ENCODE results near the gene RHOH.
A peak's percentile ranks its signal among the peaks of the same experiment; 100 is the strongest.

The RHOH gene

DNA sequence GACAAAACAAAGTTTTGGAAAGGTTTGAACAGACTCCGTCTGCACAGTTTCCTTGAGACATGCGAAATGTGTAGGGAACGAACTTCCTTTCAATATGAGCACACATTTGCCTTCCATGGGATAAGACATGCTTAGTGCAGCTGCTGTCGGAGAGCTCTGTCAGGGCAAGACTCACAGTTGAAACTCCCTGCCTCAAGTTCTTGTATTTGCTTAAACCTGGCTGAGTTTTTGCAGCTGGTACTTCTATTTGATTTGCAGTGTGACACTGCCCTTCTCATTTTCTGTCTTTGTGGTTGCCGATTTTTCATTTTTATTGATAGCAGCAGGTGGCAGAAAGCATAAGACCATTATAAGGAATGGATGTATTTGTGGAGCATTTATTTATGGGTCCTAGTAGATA is 18.2 kb upstream of the RHOH start:
- DNase-seq (ENCODE audit: low spot score) = no peak
- CTCF ChIA-PET = interaction anchor here (0.7 kb wide), 1 partner anchor 712 kb away, joined by 3 read pairs; no protein-coding TSS in a partner anchor
- TF ChIP-seq, protein P1, sequence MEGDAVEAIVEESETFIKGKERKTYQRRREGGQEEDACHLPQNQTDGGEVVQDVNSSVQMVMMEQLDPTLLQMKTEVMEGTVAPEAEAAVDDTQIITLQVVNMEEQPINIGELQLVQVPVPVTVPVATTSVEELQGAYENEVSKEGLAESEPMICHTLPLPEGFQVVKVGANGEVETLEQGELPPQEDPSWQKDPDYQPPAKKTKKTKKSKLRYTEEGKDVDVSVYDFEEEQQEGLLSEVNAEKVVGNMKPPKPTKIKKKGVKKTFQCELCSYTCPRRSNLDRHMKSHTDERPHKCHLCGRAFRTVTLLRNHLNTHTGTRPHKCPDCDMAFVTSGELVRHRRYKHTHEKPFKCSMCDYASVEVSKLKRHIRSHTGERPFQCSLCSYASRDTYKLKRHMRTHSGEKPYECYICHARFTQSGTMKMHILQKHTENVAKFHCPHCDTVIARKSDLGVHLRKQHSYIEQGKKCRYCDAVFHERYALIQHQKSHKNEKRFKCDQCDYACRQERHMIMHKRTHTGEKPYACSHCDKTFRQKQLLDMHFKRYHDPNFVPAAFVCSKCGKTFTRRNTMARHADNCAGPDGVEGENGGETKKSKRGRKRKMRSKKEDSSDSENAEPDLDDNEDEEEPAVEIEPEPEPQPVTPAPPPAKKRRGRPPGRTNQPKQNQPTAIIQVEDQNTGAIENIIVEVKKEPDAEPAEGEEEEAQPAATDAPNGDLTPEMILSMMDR (conservative IDR thresholded peaks at IDR 0.05; ENCODE audit: low read depth) = no peak
- POLR2A ChIA-PET (ENCODE audit: low non-redundant PET) = no interaction called here
- H3K27ac ChIP-seq = peak overlapping the region; percentile 88

GRCh38 chr4:40179360-40179759 is 17.5 kb upstream of the RHOH start:
- H3K27ac ChIP-seq = peak overlapping the region; percentile 88
- POLR2A ChIA-PET (ENCODE audit: low non-redundant PET) = no interaction called here
- CTCF ChIA-PET = interaction anchor here (0.7 kb wide), 1 partner anchor 713 kb away, joined by 3 read pairs; no protein-coding TSS in a partner anchor
- DNase-seq (ENCODE audit: low spot score) = no peak
- TF ChIP-seq, protein P1 (conservative IDR thresholded peaks at IDR 0.05; ENCODE audit: low read depth) = no peak

DNA sequence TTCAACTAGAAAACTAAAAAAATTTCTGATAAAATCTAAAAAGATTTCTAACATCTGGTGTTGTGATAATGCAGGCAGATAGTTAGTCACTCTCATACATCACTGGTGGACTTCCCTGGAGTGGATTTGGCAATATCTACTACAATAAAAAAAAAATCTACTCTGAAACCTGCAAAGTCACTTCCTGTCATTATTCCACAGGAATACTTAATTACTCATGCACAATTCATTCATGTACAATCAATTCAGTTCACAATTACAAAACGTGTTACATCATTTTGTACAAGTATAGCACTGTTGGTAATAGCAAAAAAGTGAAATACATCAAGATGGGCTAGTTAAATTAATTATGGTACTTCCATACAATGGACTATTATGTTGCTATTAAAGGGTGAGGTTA is 16.5 kb upstream of the RHOH start:
- CTCF ChIA-PET = no interaction called here
- POLR2A ChIA-PET (ENCODE audit: low non-redundant PET) = no interaction called here
- peak; percentile 79 for DNase-seq (ENCODE audit: low spot score)
- TF ChIP-seq, protein P1 (conservative IDR thresholded peaks at IDR 0.05; ENCODE audit: low read depth) = no peak
- peak overlapping the region; percentile 89 for H3K27ac ChIP-seq

DNA sequence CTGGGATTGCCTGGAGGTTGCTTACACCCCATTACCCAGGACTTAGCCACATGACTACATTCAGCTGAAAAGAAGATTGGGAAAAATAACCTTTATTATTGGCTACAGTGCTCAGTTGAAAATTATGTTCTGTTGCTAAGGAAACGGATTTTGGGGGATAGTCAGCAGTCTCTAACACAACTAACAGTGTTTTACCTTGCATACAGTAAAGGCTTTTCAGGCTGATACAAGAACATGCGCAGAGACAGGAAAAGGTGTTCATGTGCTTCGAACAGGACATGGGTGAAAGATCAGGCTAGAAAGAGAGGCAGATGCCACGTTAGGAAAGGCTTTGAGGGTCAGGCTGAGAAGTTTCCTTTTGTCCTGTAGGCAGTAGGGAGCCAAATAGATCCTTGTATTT is 14.8 kb upstream of the RHOH start:
- ChIA-PET POLR2A (ENCODE audit: low non-redundant PET) (no interaction called here), CTCF (interaction anchor here (0.6 kb wide), 1 partner anchor 18 kb away, joined by 3 read pairs; no protein-coding TSS in a partner anchor)
- H3K27ac ChIP-seq = peak overlapping the region; percentile 89
- TF ChIP-seq, protein P1 (conservative IDR thresholded peaks at IDR 0.05; ENCODE audit: low read depth) = no peak
- DNase-seq (ENCODE audit: low spot score) = no peak

- CTCF ChIA-PET = interaction anchor here (0.7 kb wide), 1 partner anchor 785 kb away, joined by 4 read pairs; no protein-coding TSS in a partner anchor
- POLR2A ChIA-PET (ENCODE audit: low non-redundant PET) = no interaction called here
- TF ChIP-seq, protein P1 (conservative IDR thresholded peaks at IDR 0.05; ENCODE audit: low read depth) = no peak
- no peak for DNase-seq (ENCODE audit: low spot score)
- peak overlapping the region; percentile 77 for H3K27ac ChIP-seq
Observed at GRCh38 chr4:40182954-40183353, 13.9 kb upstream of the RHOH start.

DNA sequence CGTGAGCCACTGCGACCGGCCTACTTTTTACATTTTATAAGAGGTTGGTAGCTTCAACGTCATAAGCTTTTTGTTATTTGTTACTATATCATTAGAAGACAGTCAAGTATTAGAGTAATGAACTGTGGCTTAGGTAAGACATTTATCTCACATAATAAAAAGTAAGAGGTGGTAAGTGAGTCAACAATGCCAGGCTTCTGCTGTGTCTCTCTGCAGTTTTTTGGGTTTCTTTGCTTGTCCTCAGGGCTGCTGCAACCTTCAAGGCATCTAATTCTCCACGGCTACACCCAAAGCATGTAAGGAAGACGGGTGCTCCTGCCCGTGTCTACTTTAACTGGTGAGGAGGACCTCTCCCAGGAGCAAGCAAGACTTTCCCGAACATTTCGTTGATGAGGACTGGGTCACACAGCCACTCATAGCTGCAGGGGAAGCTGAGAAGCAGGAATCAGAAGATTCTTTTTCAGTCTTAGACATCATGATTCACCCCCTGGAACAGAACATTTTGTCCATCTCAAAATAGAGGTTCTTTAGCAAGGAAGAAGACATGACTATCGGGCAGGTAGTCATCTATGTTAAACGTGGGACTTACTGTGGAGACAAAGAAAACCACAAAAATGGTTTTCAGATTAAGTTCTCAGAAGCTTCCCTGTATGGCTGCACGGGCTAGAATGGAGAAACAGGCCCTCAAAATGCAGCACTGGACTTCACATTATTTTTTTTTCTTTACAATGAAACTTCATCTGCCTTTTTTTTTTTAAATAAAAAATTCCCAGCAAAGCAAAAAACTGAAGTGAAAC is 13.0 kb upstream of the RHOH start:
- DNase-seq (ENCODE audit: low spot score) = peak; percentile 27
- ChIA-PET POLR2A (ENCODE audit: low non-redundant PET) (interaction anchor here (0.8 kb wide), 1 partner anchor 126 kb away, joined by 3 read pairs; no protein-coding TSS in a partner anchor), CTCF (interaction anchor here (0.7 kb wide), 1 partner anchor 784 kb away, joined by 4 read pairs; no protein-coding TSS in a partner anchor)
- peak overlapping the region; percentile 77 for H3K27ac ChIP-seq
- TF ChIP-seq, protein P1 (conservative IDR thresholded peaks at IDR 0.05; ENCODE audit: low read depth) = no peak

Measured in RWPE1 (cell line).